Amniotic stem cell (primary cell): ENCODE data around the gene SLC9C1.
"Not testable (repeated sequence)": the region's sequence is repeated elsewhere in the genome, so short reads cannot be mapped to it uniquely, and the experiment has no call there.

Experiments
- DNase-seq: peaks from one replicate; lab custom pipeline; 2025; lab: John Stamatoyannopoulos, UW

SLC9C1 gene

GRCh38 chr3:112187300-112187699 is 106.7 kb downstream of the SLC9C1 start:
- DNase-seq, result no peak

- not testable (repeated sequence) for DNase-seq
These were observed 108.5 kb downstream of the SLC9C1 start for GRCh38 chr3:112185423-112186035.

GRCh38 chr3:112175646-112176045 is 118.4 kb downstream of the SLC9C1 start:
- no peak for DNase-seq

- DNase-seq, result no peak
These were observed 119.0 kb downstream of the SLC9C1 start for GRCh38 chr3:112175037-112175436.

- DNase-seq, result no peak
These were observed 122.9 kb downstream of the SLC9C1 start for GRCh38 chr3:112171144-112171543.

- DNase-seq, result no peak
These were observed 124.0 kb downstream of the SLC9C1 start for GRCh38 chr3:112170046-112170445.

- DNase-seq, result no peak
These were observed 126.3 kb downstream of the SLC9C1 start for GRCh38 chr3:112167758-112168157.

- no peak for DNase-seq
These were observed 144.9 kb downstream of the SLC9C1 start for GRCh38 chr3:112149136-112149535.

- no peak for DNase-seq
These were observed 150.3 kb downstream of the SLC9C1 start for GRCh38 chr3:112143689-112144088.

GRCh38 chr3:112143251-112143650 is 150.8 kb downstream of the SLC9C1 start:
- DNase-seq, result no peak

- no peak for DNase-seq
These were observed 152.7 kb downstream of the SLC9C1 start for GRCh38 chr3:112141293-112141692.

GRCh38 chr3:112140584-112140983 is 153.4 kb downstream of the SLC9C1 start:
- no peak for DNase-seq

- DNase-seq, result no peak
These were observed 155.6 kb downstream of the SLC9C1 start for GRCh38 chr3:112138219-112138969.

- DNase-seq, result no peak
These were observed 156.2 kb downstream of the SLC9C1 start for GRCh38 chr3:112137781-112138180.

- no peak for DNase-seq
These were observed 156.9 kb downstream of the SLC9C1 start for GRCh38 chr3:112136959-112137693.

GRCh38 chr3:112136046-112136445 is 158.0 kb downstream of the SLC9C1 start:
- DNase-seq, result no peak

GRCh38 chr3:112134335-112135124 is 159.5 kb downstream of the SLC9C1 start:
- DNase-seq, result no peak

GRCh38 chr3:112133626-112134334 is 160.2 kb downstream of the SLC9C1 start:
- DNase-seq, result no peak

GRCh38 chr3:112132975-112133448 is 161.0 kb downstream of the SLC9C1 start, which contains the start of gene GCSAM:
GCSAM (minus strand) TSS chr3:112133248; CDS start chr3:112133120, 128 bp downstream.
- DNase-seq, result no peak

- no peak for DNase-seq
These were observed 161.5 kb downstream of the SLC9C1 start for GRCh38 chr3:112132554-112132953.

- no peak for DNase-seq
These were observed 161.9 kb downstream of the SLC9C1 start for GRCh38 chr3:112132088-112132487.
